CD4-positive, alpha-beta T cell treated with Interleukin-15 for 4 hours (primary cell): ENCODE measurements around the gene TMEM253.

ENCODE experiments used
- DNase-seq: peaks from one replicate; pipeline ENCODE4 v3.0.0-alpha.2; 2020; ENCODE audit warnings: low spot score

The TMEM253 gene

GRCh38 chr14:21090194-21090939 is 10.5 kb upstream of the TMEM253 start:
- no peak for DNase-seq

GRCh38 chr14:21090940-21091663 is 9.8 kb upstream of the TMEM253 start:
- no peak for DNase-seq

- DNase-seq: no peak
These were observed 9.0 kb upstream of the TMEM253 start for GRCh38 chr14:21091821-21092272.

- DNase-seq: peak; percentile 89
These were observed 8.4 kb upstream of the TMEM253 start for GRCh38 chr14:21092273-21093011.

GRCh38 chr14:21093018-21093417 is 7.8 kb upstream of the TMEM253 start:
- DNase-seq: no peak

GRCh38 chr14:21093769-21094681 is 6.8 kb upstream of the TMEM253 start:
- no peak for DNase-seq

GRCh38 chr14:21095430-21096205 is 5.2 kb upstream of the TMEM253 start:
- no peak for DNase-seq

- DNase-seq: no peak
These were observed 4.4 kb upstream of the TMEM253 start for GRCh38 chr14:21096438-21096837.

- no peak for DNase-seq
These were observed 3.8 kb upstream of the TMEM253 start for GRCh38 chr14:21096978-21097635.

- no peak for DNase-seq
These were observed 3.2 kb upstream of the TMEM253 start for GRCh38 chr14:21097636-21098075.

- no peak for DNase-seq
These were observed 2.6 kb upstream of the TMEM253 start, which contains the start of gene ZNF219 for GRCh38 chr14:21098076-21098891. TSS of gene ZNF219 (minus strand) at chr14:21098655. CDS start at chr14:21093591, 5,064 bp downstream.

- DNase-seq: no peak
These were observed 1.8 kb upstream of the TMEM253 start for GRCh38 chr14:21098892-21099595.

GRCh38 chr14:21099596-21099985 is 1.3 kb upstream of the TMEM253 start:
- no peak for DNase-seq

- no peak for DNase-seq
These were observed 1.0 kb downstream of the TMEM253 start for GRCh38 chr14:21101802-21102413.

- DNase-seq: no peak
These were observed 1.9 kb downstream of the TMEM253 start for GRCh38 chr14:21102521-21103410.

GRCh38 chr14:21103411-21103709 is 2.5 kb downstream of the TMEM253 start:
- DNase-seq: no peak

- peak; percentile 94 for DNase-seq
These were observed 3.0 kb downstream of the TMEM253 start for GRCh38 chr14:21103710-21104447.
